Esophagus squamous epithelium (tissue), 4 donors: ENCODE data around the gene NPM3.

ENCODE experiments used
- POLR2A ChIP-seq, 4 donors: fragments of 450-650 bp; IDR thresholded peaks; one replicate each; pipeline ENCODE4 v1.6.1; 2017; ENCODE audit warnings: antibody characterized with exemption in 4 of 4, mild to moderate bottlenecking in 4 of 4, moderate library complexity in 3 of 4
- TF ChIP-seq, protein P1 (sequence below), 6 experiments: fragments of 450-650 bp in 4 of 6; fragments of 200-600 bp in 2 of 6; sonication (generic) in 2 of 6; IDR thresholded peaks; one replicate each; pipeline ENCODE4 v1.5.1; 2016 to 2019; ENCODE audit warnings: antibody characterized with exemption in 6 of 6, mild to moderate bottlenecking in 4 of 6, moderate library complexity in 4 of 6

DNA sequence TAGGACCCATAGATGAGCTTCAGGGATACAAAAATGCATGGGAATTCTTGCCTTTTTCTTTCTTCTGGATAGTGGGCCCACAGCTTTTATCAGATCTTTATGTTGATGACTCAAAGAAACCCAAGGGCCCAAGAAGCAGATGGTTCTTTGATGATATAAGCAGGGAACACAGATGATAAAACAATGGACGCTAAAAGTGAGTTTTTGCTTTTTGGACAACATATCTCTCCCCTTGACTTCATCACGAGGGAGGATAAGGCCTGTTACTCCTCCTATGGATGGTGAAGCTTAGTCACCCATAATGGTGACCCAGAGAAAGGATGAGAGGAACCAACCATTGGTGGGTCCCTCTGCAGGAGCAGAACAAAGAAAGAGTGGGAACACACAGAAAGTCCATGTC, 41.5 kb upstream of the NPM3 start:
- no peak for TF ChIP-seq POLR2A (IDR thresholded peaks at IDR 0.05)
- TF ChIP-seq, protein P1, sequence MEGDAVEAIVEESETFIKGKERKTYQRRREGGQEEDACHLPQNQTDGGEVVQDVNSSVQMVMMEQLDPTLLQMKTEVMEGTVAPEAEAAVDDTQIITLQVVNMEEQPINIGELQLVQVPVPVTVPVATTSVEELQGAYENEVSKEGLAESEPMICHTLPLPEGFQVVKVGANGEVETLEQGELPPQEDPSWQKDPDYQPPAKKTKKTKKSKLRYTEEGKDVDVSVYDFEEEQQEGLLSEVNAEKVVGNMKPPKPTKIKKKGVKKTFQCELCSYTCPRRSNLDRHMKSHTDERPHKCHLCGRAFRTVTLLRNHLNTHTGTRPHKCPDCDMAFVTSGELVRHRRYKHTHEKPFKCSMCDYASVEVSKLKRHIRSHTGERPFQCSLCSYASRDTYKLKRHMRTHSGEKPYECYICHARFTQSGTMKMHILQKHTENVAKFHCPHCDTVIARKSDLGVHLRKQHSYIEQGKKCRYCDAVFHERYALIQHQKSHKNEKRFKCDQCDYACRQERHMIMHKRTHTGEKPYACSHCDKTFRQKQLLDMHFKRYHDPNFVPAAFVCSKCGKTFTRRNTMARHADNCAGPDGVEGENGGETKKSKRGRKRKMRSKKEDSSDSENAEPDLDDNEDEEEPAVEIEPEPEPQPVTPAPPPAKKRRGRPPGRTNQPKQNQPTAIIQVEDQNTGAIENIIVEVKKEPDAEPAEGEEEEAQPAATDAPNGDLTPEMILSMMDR (IDR thresholded peaks at IDR 0.05), result no peak
